ENCODE measurements around the gene SFT2D3. TPM values are rescaled to one million over a fixed set of nuclear protein-coding genes. Genes with fewer than 3 reads are reported as not detected.

Gene SFT2D3
- total RNA-seq, 1 experiment from 2014 or later = 3.1 TPM

- Histone ChIP-seq H3K4me2 (ENCODE audit: low read length) (no peak overlapping the region), H3K9me3 (ENCODE audit: control insufficient read depth in 1 of 2, insufficient read depth in 1 of 2, low read depth in 1 of 2, low read length in 2 of 2) (peaks cover 0 to 5% of the 10 kb centered on the region in 2 experiments; a peak in 1 of 4 replicates), H3K79me2 (ENCODE audit: insufficient read depth, low read length) (no peaks in the 10 kb centered on the region), H3K9ac (ENCODE audit: low read length) (no peak overlapping the region), H3K36me3 (ENCODE audit: control insufficient read depth in 1 of 2, insufficient read depth in 2 of 2, low read length in 2 of 2) (no peaks in the 10 kb centered on the region), H3K27me3 (ENCODE audit: insufficient read depth, low read length) (no peaks in the 10 kb centered on the region), H3K4me1 (ENCODE audit: control insufficient read depth in 1 of 2, insufficient read depth in 2 of 2, low read length in 2 of 2) (no peaks in the 10 kb centered on the region), H3K4me3 (replicated peaks in 1 of 2; ENCODE audit: low read depth in 1 of 2, low read length in 2 of 2) (no peak overlapping the region), H3K27ac (ENCODE audit: low read depth, low read length) (no peak overlapping the region), H4K20me1 (ENCODE audit: insufficient read depth) (no peaks in the 10 kb centered on the region), H3K9me2 (ENCODE audit: insufficient read depth) (no peaks in the 10 kb centered on the region), H2AFZ (ENCODE audit: low read depth, low read length, poor library complexity, severe bottlenecking) (no peak overlapping the region)
- ChIA-PET POLR2A (no interaction called here), RAD21 (ENCODE audit: low non-redundant PET in 1 of 2, low total read pairs in 2 of 2, uncharacterized antibody in 2 of 2, unreplicated experiment in 2 of 2) (no interaction called here), CTCF (interaction anchor here (1.2 to 1.6 kb wide), 2 partner anchors 10 to 92 kb away, joined by 3 to 4 read pairs; no protein-coding TSS in a partner anchor)
- intact Hi-C loops (cut with micrococcal nuclease) = no loop called here
- TF ChIP-seq SRF (IDR thresholded peaks at IDR 0.05; ENCODE audit: low read depth) (no peak), ELF1 (IDR thresholded peaks at IDR 0.05; ENCODE audit: borderline replicate concordance, low read depth) (no peak), POLR2A (IDR thresholded peaks at IDR 0.05; ENCODE audit: borderline replicate concordance, extremely low read depth, insufficient read depth, insufficient read length) (no peak), SP1 (IDR thresholded peaks at IDR 0.05; ENCODE audit: low read depth) (no peak), EGR1 (IDR thresholded peaks at IDR 0.05; ENCODE audit: low read depth) (no peak), ATF3 (IDR thresholded peaks at IDR 0.05) (no peak), MAX (IDR thresholded peaks at IDR 0.05) (no peak), SIN3A (IDR thresholded peaks at IDR 0.05; ENCODE audit: low read depth) (no peak), ZNF274 (IDR thresholded peaks at IDR 0.05; ENCODE audit: low read depth, low read length) (no peak), RAD21 (IDR thresholded peaks at IDR 0.05; ENCODE audit: low read depth) (no peak), JUND (IDR thresholded peaks at IDR 0.05) (no peak), ZFX (IDR thresholded peaks at IDR 0.05) (no peak), EZH2phosphoT487 (IDR thresholded peaks at IDR 0.05; ENCODE audit: borderline replicate concordance) (no peak), POLR2AphosphoS5 (IDR thresholded peaks at IDR 0.05; ENCODE audit: low read depth, low read length) (no peak), FOSL1 (IDR thresholded peaks at IDR 0.05; ENCODE audit: low read depth) (no peak), CBX3 (IDR thresholded peaks at IDR 0.05; ENCODE audit: low read depth) (no peak), YY1 (IDR thresholded peaks at IDR 0.05; ENCODE audit: extremely low read depth, insufficient replicate concordance, low read depth, low read length) (no peak), REST (IDR thresholded peaks at IDR 0.05; ENCODE audit: low read depth) (no peak), CTCF (IDR thresholded peaks at IDR 0.05 in 2 of 3, conservative IDR thresholded peaks at IDR 0.05 in 1 of 3; ENCODE audit: borderline replicate concordance in 1 of 3, insufficient read depth in 1 of 3, low read depth in 2 of 3, low read length in 2 of 3) (no peak), CEBPB (IDR thresholded peaks at IDR 0.05; ENCODE audit: low read depth) (no peak)
- DNase-seq (ENCODE audit: low read depth, low spot score) (no peak), ATAC-seq (no peak)
- no TSS peak for BruUV-seq (replicated peaks)
Measured at GRCh38 chr2:127683757-127684156, 17.5 kb upstream of the SFT2D3 start.

Measured in HCT116 (cell line).